SU-DHL-6 (cell line): ENCODE results near the gene TSPAN10.

ENCODE experiments used
- EZH2phosphoT487 ChIP-seq: fragments of 200-600 bp; sonication (generic), shearing (Covaris generic); conservative IDR thresholded peaks from 2 replicates; pipeline ENCODE4 v1.6.1; 2018; ENCODE audit warnings: mild to moderate bottlenecking, antibody characterized with exemption, low read length, moderate library complexity, mixed read lengths
- TF ChIP-seq, protein P1 (sequence below): fragments of 200-600 bp; sonication (generic); IDR thresholded peaks from one replicate; pipeline ENCODE4 v1.5.1; 2017; ENCODE audit warnings: antibody characterized with exemption, mild to moderate bottlenecking, low read length, moderate library complexity; ENCODE audit not compliant: insufficient read depth, poor library complexity, severe bottlenecking

DNA sequence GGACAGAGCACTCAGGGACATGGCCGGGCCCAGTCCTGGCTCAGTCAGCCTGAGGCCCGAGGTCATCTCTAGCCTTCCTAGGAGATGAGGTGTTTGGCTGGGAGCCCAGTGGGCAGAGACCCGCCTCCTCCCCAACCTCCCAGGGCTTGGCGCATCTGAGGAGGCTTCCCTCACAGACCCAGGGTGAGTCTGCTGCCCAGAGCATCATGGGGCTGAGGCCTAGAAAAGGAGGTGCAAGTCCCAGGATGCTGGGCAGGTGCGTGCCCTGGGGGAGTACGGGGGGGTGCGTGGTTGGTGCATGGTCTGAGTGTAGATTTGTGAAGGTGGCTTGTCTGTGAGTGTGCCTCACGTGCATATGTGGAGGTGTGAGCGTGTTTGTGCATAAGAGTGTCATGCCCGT is 14.7 kb downstream of the TSPAN10 start:
- TF ChIP-seq, protein P1, sequence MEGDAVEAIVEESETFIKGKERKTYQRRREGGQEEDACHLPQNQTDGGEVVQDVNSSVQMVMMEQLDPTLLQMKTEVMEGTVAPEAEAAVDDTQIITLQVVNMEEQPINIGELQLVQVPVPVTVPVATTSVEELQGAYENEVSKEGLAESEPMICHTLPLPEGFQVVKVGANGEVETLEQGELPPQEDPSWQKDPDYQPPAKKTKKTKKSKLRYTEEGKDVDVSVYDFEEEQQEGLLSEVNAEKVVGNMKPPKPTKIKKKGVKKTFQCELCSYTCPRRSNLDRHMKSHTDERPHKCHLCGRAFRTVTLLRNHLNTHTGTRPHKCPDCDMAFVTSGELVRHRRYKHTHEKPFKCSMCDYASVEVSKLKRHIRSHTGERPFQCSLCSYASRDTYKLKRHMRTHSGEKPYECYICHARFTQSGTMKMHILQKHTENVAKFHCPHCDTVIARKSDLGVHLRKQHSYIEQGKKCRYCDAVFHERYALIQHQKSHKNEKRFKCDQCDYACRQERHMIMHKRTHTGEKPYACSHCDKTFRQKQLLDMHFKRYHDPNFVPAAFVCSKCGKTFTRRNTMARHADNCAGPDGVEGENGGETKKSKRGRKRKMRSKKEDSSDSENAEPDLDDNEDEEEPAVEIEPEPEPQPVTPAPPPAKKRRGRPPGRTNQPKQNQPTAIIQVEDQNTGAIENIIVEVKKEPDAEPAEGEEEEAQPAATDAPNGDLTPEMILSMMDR = no peak
- TF ChIP-seq EZH2phosphoT487 = no peak
